Thoracic aorta (tissue), 2 donors: ENCODE results near the gene SMIM1. TPM values are rescaled to one million over a fixed set of nuclear protein-coding genes. Genes with fewer than 3 reads are reported as not detected.

ENCODE experiments used
- ATAC-seq: fragments of 150-250 bp; one replicate; pipeline ENCODE4 v1.8.0; 2017; ENCODE audit warnings: low read depth; ENCODE audit not compliant: insufficient number of reproducible peaks, low FRiP score
- DNase-seq: peaks from one replicate; pipeline ENCODE4 v3.0.0-alpha.2; 2020; ENCODE audit warnings: low spot score
- H3K27ac ChIP-seq, 2 donors: fragments of 200-600 bp; sonication (generic); 1 replicate in 1 of 2; 2 replicates in 1 of 2; pipeline ENCODE4 v1.5.1; 2016; ENCODE audit warnings: mild to moderate bottlenecking in 2 of 2, moderate library complexity in 2 of 2
- H3K27me3 ChIP-seq: fragments of 200-600 bp; sonication (generic); replicated peaks from 2 replicates; pipeline ENCODE4 v1.6.0; 2016; ENCODE audit warnings: mild to moderate bottlenecking; ENCODE audit not compliant: insufficient read depth
- H3K36me3 ChIP-seq: fragments of 200-600 bp; sonication (generic); one replicate; pipeline ENCODE4 v1.5.1; 2016
- H3K4me1 ChIP-seq, 2 donors: fragments of 200-600 bp; sonication (generic); 1 replicate in 1 of 2; 2 replicates in 1 of 2; pipeline versions ENCODE4 v1.5.1 to v1.6.0; 2016; ENCODE audit warnings: low read depth in 2 of 2, mild to moderate bottlenecking in 1 of 2; ENCODE audit not compliant: control insufficient read depth in 1 of 2
- H3K4me3 ChIP-seq: fragments of 200-600 bp; sonication (generic); 2 replicates; pipeline ENCODE4 v1.5.1; 2016; ENCODE audit warnings: mild to moderate bottlenecking
- H3K9me3 ChIP-seq: fragments of 200-600 bp; sonication (generic); 2 replicates; pipeline ENCODE4 v1.5.1; 2016
- CTCF ChIP-seq: fragments of 200-600 bp; sonication (generic); IDR thresholded peaks from one replicate; pipeline ENCODE4 v1.5.1; 2019; ENCODE audit warnings: antibody characterized with exemption
- total RNA-seq, 2 donors: library from RNA; depleted of rRNA; stranded (reverse); fragments of >200 nt; gene quantifications; one replicate each; pipeline versions ENCODE4 v1.1.0 to v1.2.3, GENCODE V29; 2016

The SMIM1 gene
- total RNA-seq, 2 donors from 2014 or later: 2.6 to 4.6 TPM

DNA sequence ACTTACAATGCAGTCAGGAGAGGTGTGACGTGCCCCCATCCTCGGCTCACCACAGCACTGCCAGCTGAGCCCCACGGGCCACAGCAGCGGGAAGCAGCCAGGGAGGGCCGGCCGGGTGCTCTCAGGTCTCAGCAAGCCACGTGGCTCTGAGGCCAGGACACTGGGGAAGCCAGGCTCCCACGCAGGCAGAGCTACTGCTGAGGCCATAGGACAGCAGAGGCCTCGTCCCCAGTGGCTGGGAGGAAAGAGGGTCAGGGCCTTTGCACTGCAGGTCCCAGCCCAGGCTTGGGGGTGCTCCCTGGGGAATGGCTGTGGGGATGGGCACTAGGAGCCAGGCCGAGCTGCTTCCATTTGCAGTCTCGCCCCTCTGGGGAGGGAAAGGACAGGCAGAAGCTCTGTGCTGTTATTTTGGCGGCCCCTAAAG is 18.0 kb downstream of the SMIM1 start:
- Histone ChIP-seq H3K4me1 (peaks cover 19 to 30% of the 10 kb centered on the region in 2 donors), H3K27me3 (no peaks in the 10 kb centered on the region), H3K27ac (no peak overlapping the region), H3K9me3 (no peaks in the 10 kb centered on the region), H3K4me3 (no peak overlapping the region), H3K36me3 (peaks cover 25% of the 10 kb centered on the region)
- DNase-seq: no peak
- no peak for ATAC-seq
- no peak for TF ChIP-seq CTCF

GRCh38 chr1:3790952-3791351 is 18.4 kb downstream of the SMIM1 start:
- H3K27me3 ChIP-seq: no peaks in the 10 kb centered on the region
- peaks cover 19 to 32% of the 10 kb centered on the region in 2 donors for H3K4me1 ChIP-seq
- no peaks in the 10 kb centered on the region for H3K9me3 ChIP-seq
- peaks cover 22% of the 10 kb centered on the region for H3K36me3 ChIP-seq
- TF ChIP-seq CTCF: no peak
- no peak overlapping the region for H3K27ac ChIP-seq
- DNase-seq (no peak), ATAC-seq (no peak)
- no peak overlapping the region for H3K4me3 ChIP-seq

DNA sequence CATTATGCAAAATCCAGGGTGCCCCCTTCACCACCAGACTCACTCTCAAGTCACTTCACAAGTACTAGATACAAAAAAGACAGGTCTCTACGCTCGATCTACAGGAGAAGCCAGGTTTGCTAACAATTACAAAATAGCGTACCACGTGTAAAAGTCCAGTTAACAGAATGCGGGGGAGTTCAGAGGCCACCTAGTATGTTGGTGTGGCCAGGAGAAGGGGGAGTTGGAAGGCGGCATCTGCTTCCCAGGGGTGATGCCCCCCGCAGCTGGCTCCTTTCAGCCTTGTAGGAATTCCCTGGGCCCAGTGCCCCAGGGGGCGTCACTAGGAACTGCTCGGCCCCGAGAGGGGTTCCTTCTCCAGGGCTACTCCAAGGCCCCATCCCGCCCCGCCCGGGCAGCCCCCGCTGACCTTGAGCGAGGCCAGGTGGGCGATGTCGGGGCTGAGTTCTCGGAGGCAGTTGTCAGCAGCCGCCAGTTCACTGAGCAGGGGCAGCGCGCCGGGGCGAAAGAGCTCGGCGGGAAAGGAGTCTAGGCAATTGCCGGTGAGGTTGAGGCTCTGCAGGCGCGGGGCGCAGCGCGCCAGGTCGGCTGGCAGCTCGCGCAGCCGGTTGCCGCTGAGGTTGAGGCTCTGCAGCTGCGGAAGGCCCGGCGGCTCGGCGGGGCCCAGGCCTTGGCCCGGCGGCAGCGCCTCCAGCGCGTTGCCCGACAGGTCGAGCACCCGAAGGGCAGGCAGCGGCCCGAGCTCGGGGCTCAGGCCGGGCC is 23.1 kb downstream of the SMIM1 start:
- no peak for DNase-seq
- TF ChIP-seq CTCF: no peak
- Histone ChIP-seq H3K27ac (peak overlapping the region; percentile 52 to 65), H3K36me3 (no peaks in the 10 kb centered on the region), H3K9me3 (no peaks in the 10 kb centered on the region), H3K4me3 (peak overlapping the region; percentile 91), H3K27me3 (no peaks in the 10 kb centered on the region), H3K4me1 (peaks cover 19 to 39% of the 10 kb centered on the region in 2 donors)
- no peak for ATAC-seq

DNA sequence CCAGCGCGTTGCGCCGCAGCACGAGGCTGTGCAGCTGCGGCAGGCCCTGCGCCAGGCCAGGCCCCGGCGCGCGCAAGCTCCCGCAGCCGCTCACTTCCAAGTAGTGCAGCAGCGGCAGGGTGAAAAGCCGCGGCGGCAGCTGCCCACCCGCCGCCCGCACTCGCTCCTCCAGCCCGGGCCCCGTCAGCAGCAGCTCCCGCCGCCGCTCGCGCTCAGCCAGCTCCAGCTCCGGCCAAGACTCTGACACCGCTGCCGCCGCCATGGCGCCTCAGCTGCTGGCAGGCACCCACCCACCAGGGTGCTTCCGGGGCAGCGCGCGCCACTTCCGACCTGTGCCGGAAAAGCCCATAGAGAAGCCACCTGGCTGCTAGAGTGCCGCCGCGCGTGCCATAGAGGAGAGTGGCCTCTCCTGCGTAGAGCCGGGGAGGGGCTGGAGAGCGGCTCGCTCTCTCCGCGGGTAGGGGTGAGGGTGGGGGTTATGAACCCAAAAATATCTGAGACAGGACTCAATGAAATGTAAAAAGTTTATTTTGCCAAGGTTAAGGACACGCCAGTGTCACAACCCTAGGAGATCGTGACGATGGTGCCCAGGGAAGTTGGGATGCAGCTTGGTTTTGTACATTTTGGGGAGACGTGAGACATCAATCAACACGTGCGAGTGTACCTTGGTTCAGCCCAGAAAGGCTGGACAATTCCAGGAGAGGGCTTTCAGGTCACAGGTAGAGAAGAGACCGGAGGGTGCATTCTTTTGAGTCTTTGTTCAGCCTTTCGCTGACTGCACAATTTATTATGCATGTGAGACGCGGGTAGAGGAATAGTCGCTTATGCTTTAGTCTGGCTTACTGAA is 23.9 kb downstream of the SMIM1 start, which contains the start of gene LRRC47:
Gene LRRC47, minus strand, starts transcription at position 284 of the 847 bp plus-strand sequence. Its CDS starts 22 bp downstream, at position 262.
- peak within 1 kb of the TSS; percentile 91 for H3K4me3 ChIP-seq
- no peak for TF ChIP-seq CTCF
- peak; percentile 74 for DNase-seq
- H3K27me3 ChIP-seq: no peaks in the 10 kb centered on the region
- H3K9me3 ChIP-seq: no peaks in the 10 kb centered on the region
- H3K27ac ChIP-seq: peak within 1 kb of the TSS; percentile 52 to 65
- peaks cover 19 to 39% of the 10 kb centered on the region in 2 donors for H3K4me1 ChIP-seq
- no peaks in the 10 kb centered on the region for H3K36me3 ChIP-seq
- peak; percentile 81 for ATAC-seq
